ENCODE measurements around the gene AMPD3.

- TF ChIP-seq CTCF (optimal IDR thresholded peaks at IDR 0.05 in 1 of 3, IDR thresholded peaks at IDR 0.05 in 1 of 3, conservative IDR thresholded peaks at IDR 0.05 in 1 of 3; ENCODE audit: extremely low read depth in 1 of 3, insufficient read depth in 2 of 3, low read length in 3 of 3), result no peak
- no peak for TF ChIP-seq EZH2 (IDR thresholded peaks at IDR 0.05; ENCODE audit: low read length)
Measured at GRCh38 chr11:10504490-10504889, 49.4 kb downstream of the AMPD3 start.

Measured in keratinocyte (primary cell).